ENCODE measurements around the gene FAM3C. TPM values are rescaled to one million over a fixed set of nuclear protein-coding genes. Genes with fewer than 3 reads are reported as not detected.

FAM3C gene
- polyA plus RNA-seq, 1 donor from 2014 or later, result 61.8 TPM

GRCh38 chr7:121430558-121430957 lies 34.5 kb upstream of the FAM3C start:
- no peak overlapping the region for H3K27ac ChIP-seq (ENCODE audit: low read length)
- H3F3A ChIP-seq (ENCODE audit: insufficient read depth, low read length, poor library complexity, severe bottlenecking), result no peaks in the 10 kb centered on the region
- H3K9me3 ChIP-seq (ENCODE audit: low read length), result no peaks in the 10 kb centered on the region
- H3K9ac ChIP-seq (ENCODE audit: low read length), result no peak overlapping the region
- no peak overlapping the region for H3K4me3 ChIP-seq (ENCODE audit: low read length)
- H3K79me2 ChIP-seq (replicated peaks; ENCODE audit: insufficient read depth, low read length), result no peaks in the 10 kb centered on the region
- H2AFZ ChIP-seq (ENCODE audit: low read depth, low read length), result no peak overlapping the region
- H3K36me3 ChIP-seq (ENCODE audit: insufficient read depth, low read length), result no peaks in the 10 kb centered on the region
- no peak overlapping the region for H3K4me2 ChIP-seq (ENCODE audit: low read length)
- H4K20me1 ChIP-seq (ENCODE audit: insufficient read depth), result no peaks in the 10 kb centered on the region
- no peaks in the 10 kb centered on the region for H3K9me2 ChIP-seq (ENCODE audit: insufficient read depth, low read length)
- no peaks in the 10 kb centered on the region for H3K27me3 ChIP-seq (ENCODE audit: insufficient read depth, low read depth, low read length)
- TF ChIP-seq EZH2 (IDR thresholded peaks at IDR 0.05; ENCODE audit: borderline replicate concordance, insufficient read depth, low read length, poor library complexity, severe bottlenecking), result no peak
- no peak for TF ChIP-seq MXI1 (conservative IDR thresholded peaks at IDR 0.05; ENCODE audit: poor library complexity, severe bottlenecking)
- TF ChIP-seq SMC3 (conservative IDR thresholded peaks at IDR 0.05; ENCODE audit: poor library complexity), result no peak
- no peak for TF ChIP-seq TAF1 (IDR thresholded peaks at IDR 0.05; ENCODE audit: low read depth)
- no peak for TF ChIP-seq REST (IDR thresholded peaks at IDR 0.05; ENCODE audit: borderline replicate concordance)
- no peak for TF ChIP-seq CTCF (IDR thresholded peaks at IDR 0.05; ENCODE audit: poor library complexity, severe bottlenecking)
- no peak for TF ChIP-seq EP300 (conservative IDR thresholded peaks at IDR 0.05; ENCODE audit: poor library complexity, severe bottlenecking)
- TF ChIP-seq RAD21 (conservative IDR thresholded peaks at IDR 0.05), result no peak
- no peak for TF ChIP-seq POLR2AphosphoS5 (IDR thresholded peaks at IDR 0.05)

DNA sequence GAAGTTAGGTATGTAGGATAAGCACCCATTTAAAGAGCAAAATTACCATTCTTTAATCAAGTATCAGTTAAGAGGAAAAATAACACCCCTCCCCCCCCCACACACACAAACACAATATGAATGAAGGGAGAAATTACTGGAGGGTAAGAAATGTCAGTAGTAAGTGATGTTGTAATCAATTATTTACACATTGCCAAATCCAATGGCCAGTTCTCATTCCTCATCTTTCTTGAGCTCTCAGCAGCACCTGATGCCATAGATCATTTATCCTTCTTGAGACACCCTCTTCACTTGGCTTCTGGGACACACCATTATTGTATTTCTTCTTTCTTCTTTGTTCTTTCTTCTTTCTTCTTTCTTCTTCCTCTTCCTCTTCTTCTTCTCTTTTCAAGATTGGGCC lies 33.7 kb upstream of the FAM3C start:
- no peaks in the 10 kb centered on the region for H4K20me1 ChIP-seq (ENCODE audit: insufficient read depth)
- H3K9me3 ChIP-seq (ENCODE audit: low read length), result no peaks in the 10 kb centered on the region
- H3K9me2 ChIP-seq (ENCODE audit: insufficient read depth, low read length), result no peaks in the 10 kb centered on the region
- no peaks in the 10 kb centered on the region for H3K27me3 ChIP-seq (ENCODE audit: insufficient read depth, low read depth, low read length)
- no peaks in the 10 kb centered on the region for H3K36me3 ChIP-seq (ENCODE audit: insufficient read depth, low read length)
- no peaks in the 10 kb centered on the region for H3F3A ChIP-seq (ENCODE audit: insufficient read depth, low read length, poor library complexity, severe bottlenecking)
- H3K79me2 ChIP-seq (replicated peaks; ENCODE audit: insufficient read depth, low read length), result no peaks in the 10 kb centered on the region
- no peak for TF ChIP-seq SMC3 (conservative IDR thresholded peaks at IDR 0.05; ENCODE audit: poor library complexity)
- no peak for TF ChIP-seq EP300 (conservative IDR thresholded peaks at IDR 0.05; ENCODE audit: poor library complexity, severe bottlenecking)
- no peak for TF ChIP-seq MXI1 (conservative IDR thresholded peaks at IDR 0.05; ENCODE audit: poor library complexity, severe bottlenecking)
- TF ChIP-seq POLR2AphosphoS5 (IDR thresholded peaks at IDR 0.05), result no peak
- no peak for TF ChIP-seq REST (IDR thresholded peaks at IDR 0.05; ENCODE audit: borderline replicate concordance)
- no peak overlapping the region for H3K9ac ChIP-seq (ENCODE audit: low read length)
- no peak overlapping the region for H3K27ac ChIP-seq (ENCODE audit: low read length)
- H3K4me2 ChIP-seq (ENCODE audit: low read length), result no peak overlapping the region
- no peak overlapping the region for H3K4me3 ChIP-seq (ENCODE audit: low read length)
- H2AFZ ChIP-seq (ENCODE audit: low read depth, low read length), result no peak overlapping the region
